Kidney epithelial cell (primary cell): ENCODE data around the gene PLEKHG3. TPM values are rescaled to one million over a fixed set of nuclear protein-coding genes. Genes with fewer than 3 reads are reported as not detected.

Source experiments
- DNase-seq: peaks from one replicate; pipeline ENCODE4 v3.0.0-alpha.2; 2010; ENCODE audit warnings: low read depth
- H3K27me3 ChIP-seq: 2 replicates; pipeline ENCODE4 v1.6.0; 2011; ENCODE audit warnings: low read length; ENCODE audit not compliant: control insufficient read depth, insufficient read depth
- H3K36me3 ChIP-seq: 2 replicates; pipeline ENCODE4 v1.5.1; 2011; ENCODE audit warnings: low read length; ENCODE audit not compliant: control insufficient read depth, insufficient read depth
- H3K4me3 ChIP-seq: 2 replicates; pipeline ENCODE4 v1.5.1; 2011; ENCODE audit warnings: low read depth, mild to moderate bottlenecking, control low read depth, low read length
- CTCF ChIP-seq: IDR thresholded peaks from 2 replicates; pipeline ENCODE4 v1.5.1; 2011; ENCODE audit warnings: mild to moderate bottlenecking, moderate library complexity, low read length, control low read depth, inconsistent platforms; ENCODE audit not compliant: insufficient read depth, poor library complexity, severe bottlenecking
- total RNA-seq: library from RNA; depleted of rRNA; stranded (reverse); fragments of >200 nt; gene quantifications from 2 replicates; pipeline ENCODE4 v1.2.3, GENCODE V29; 2015

The PLEKHG3 gene
- total RNA-seq, 1 donor from 2014 or later: 136 TPM

GRCh38 chr14:64732536-64733120 is 28.4 kb downstream of the PLEKHG3 start:
- Histone ChIP-seq H3K4me3 (no peak overlapping the region), H3K27me3 (no peaks in the 10 kb centered on the region), H3K36me3 (peaks cover 13% of the 10 kb centered on the region)
- no peak for DNase-seq
- no peak for TF ChIP-seq CTCF

DNA sequence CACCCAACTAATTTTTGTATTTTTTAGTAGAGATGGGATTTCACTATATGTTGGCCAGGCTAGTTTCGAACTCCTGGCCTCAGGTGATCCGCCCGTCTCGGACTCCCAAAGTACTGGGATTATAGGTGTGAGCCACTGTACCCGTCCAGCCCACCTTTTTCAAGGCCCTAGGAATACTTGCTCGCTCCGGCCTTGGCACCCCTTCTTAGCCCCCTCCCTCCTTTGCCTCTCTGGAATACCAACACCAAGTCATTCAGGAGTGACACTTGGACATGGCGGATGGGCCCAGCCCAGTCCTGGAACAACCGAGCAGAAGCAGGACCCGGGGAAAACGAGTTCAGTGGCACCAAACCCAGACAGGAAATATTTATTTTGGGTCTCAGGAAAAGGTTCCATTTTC is 29.1 kb downstream of the PLEKHG3 start:
- Histone ChIP-seq H3K4me3 (no peak overlapping the region), H3K27me3 (no peaks in the 10 kb centered on the region), H3K36me3 (peaks cover 11% of the 10 kb centered on the region)
- no peak for DNase-seq
- TF ChIP-seq CTCF: no peak

GRCh38 chr14:64733899-64734298 is 29.7 kb downstream of the PLEKHG3 start:
- DNase-seq: no peak
- peaks cover 12% of the 10 kb centered on the region for H3K36me3 ChIP-seq
- no peak for TF ChIP-seq CTCF

GRCh38 chr14:64734990-64735389 is 30.8 kb downstream of the PLEKHG3 start:
- Histone ChIP-seq H3K36me3 (peaks cover 12% of the 10 kb centered on the region), H3K27me3 (no peaks in the 10 kb centered on the region), H3K4me3 (no peak overlapping the region)
- DNase-seq: no peak
- TF ChIP-seq CTCF: no peak

More at GRCh38 chr14:64733899-64734298, 29.7 kb downstream of the PLEKHG3 start:
- no peak overlapping the region for H3K4me3 ChIP-seq
- no peaks in the 10 kb centered on the region for H3K27me3 ChIP-seq

DNA sequence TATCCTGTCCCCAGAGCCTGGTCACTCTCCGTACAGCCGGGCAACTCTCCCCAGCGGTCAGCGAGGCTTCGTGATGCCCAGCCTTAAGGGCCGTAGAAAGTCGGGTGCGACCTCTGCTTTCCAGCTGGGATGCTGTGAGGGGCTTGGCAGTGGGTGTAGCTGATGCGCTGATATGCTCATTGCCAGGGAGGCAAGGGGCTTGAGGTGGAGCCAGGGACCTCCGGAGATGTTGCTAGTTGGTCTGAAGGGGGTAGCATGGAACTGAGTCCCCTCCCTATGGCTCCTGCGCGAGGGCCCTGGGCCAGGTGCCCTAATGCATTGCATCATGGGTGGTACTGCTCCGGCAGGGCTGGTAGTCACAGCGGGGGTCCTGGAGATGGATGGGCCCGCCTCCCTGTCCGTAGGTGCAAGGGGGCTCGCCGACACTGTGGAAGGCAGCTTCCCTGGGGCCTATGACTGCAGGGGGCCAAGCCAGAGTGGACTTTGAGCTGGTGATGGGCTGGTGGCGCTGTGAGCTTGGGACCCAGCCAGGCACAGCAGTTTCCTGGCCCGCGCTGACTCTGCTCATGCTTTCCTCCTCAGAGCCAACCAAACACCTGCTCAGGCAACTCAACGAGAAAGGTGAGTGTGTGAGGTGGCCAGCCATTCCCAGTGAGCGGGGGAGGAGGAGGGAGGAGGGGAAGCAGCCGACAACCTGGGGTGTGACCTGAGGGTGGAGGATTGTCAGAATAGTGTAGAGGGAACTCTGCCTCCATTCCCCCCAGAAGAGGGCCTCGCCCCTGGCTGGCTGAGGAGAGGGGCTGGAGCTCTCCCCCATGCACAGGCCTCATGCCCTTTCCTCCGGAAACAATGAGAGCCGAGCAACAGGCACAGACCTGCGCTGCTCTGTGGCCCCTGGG is 32.3 kb downstream of the PLEKHG3 start:
- H3K36me3 ChIP-seq: peaks cover 12% of the 10 kb centered on the region
- no peak for TF ChIP-seq CTCF

More for the DNA sequence above, 32.3 kb downstream of the PLEKHG3 start:
- H3K27me3 ChIP-seq: no peaks in the 10 kb centered on the region
- H3K4me3 ChIP-seq: no peak overlapping the region
- DNase-seq: no peak
